Retinal pigment epithelial cell (primary cell): Measurements from ENCODE around the gene ARHGAP45.

ENCODE experiments used
- DNase-seq: peaks from one replicate; pipeline ENCODE4 v3.0.0-alpha.2; 2010; ENCODE audit warnings: low read depth
- H3K4me3 ChIP-seq: 2 replicates; pipeline ENCODE4 v1.5.1; 2011; ENCODE audit warnings: mild to moderate bottlenecking, low read length, control low read depth, moderate library complexity
- TF ChIP-seq, protein P1 (sequence below): conservative IDR thresholded peaks from 2 replicates; pipeline ENCODE4 v1.5.1; 2011; ENCODE audit warnings: low read depth, low read length, control low read depth, inconsistent platforms

ARHGAP45 gene

DNA sequence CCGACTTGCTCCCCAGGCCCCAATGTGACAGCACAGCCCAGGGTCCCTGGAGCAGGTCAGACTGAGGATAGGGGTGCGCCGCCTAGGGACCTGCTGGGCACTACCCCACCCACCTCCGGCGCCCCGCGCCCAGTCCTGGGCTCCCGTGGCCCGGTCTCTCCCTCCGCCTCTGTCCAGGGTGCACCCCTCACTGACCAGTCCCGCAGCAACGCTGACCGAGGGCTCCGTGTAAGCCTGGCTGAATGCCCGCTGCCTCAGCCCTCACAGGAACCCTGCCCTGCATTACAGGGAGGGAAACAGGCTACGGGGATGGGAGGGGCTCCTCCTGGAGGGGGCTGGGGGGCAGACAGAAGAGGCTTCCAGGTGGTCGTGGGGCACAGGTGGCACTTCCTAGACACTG, 68.5 kb downstream of the ARHGAP45 start:
- no peak for DNase-seq
- TF ChIP-seq, protein P1, sequence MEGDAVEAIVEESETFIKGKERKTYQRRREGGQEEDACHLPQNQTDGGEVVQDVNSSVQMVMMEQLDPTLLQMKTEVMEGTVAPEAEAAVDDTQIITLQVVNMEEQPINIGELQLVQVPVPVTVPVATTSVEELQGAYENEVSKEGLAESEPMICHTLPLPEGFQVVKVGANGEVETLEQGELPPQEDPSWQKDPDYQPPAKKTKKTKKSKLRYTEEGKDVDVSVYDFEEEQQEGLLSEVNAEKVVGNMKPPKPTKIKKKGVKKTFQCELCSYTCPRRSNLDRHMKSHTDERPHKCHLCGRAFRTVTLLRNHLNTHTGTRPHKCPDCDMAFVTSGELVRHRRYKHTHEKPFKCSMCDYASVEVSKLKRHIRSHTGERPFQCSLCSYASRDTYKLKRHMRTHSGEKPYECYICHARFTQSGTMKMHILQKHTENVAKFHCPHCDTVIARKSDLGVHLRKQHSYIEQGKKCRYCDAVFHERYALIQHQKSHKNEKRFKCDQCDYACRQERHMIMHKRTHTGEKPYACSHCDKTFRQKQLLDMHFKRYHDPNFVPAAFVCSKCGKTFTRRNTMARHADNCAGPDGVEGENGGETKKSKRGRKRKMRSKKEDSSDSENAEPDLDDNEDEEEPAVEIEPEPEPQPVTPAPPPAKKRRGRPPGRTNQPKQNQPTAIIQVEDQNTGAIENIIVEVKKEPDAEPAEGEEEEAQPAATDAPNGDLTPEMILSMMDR, result no peak
- H3K4me3 ChIP-seq, result no peak overlapping the region

DNA sequence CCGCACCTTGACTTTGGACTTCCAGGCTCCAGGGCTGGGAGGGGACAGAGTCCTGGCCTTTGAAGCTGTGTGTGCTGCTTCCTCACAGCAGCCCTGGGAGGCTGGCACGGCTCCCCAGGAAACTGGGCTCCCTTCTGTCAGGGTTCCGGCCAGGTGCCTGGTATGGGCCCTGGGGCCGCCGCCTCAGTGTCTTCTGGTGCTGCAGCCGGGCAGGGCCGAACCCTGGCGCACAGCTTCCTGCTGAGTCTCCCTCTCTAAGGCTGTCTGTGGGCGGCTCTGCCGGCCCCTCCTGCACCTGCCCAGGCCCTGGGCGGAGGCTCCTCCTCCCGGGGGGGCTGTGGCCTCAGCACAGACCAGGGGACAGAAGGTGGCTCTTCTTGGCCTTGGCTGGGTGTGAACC, 69.2 kb downstream of the ARHGAP45 start:
- TF ChIP-seq, protein P1, result no peak
- H3K4me3 ChIP-seq, result no peak overlapping the region
- DNase-seq, result no peak
